Central memory CD4-positive, alpha-beta T cell (primary cell): ENCODE results near the gene TRAPPC14.
"Not testable (repeated sequence)": the region's sequence is repeated elsewhere in the genome, so short reads cannot be mapped to it uniquely, and the experiment has no call there.

Experiments
- DNase-seq: peaks from one replicate; pipeline ENCODE4 v3.0.0; 2022

The TRAPPC14 gene

GRCh38 chr7:100153708-100154535 lies 4.6 kb downstream of the TRAPPC14 start:
- DNase-seq: no peak

DNA sequence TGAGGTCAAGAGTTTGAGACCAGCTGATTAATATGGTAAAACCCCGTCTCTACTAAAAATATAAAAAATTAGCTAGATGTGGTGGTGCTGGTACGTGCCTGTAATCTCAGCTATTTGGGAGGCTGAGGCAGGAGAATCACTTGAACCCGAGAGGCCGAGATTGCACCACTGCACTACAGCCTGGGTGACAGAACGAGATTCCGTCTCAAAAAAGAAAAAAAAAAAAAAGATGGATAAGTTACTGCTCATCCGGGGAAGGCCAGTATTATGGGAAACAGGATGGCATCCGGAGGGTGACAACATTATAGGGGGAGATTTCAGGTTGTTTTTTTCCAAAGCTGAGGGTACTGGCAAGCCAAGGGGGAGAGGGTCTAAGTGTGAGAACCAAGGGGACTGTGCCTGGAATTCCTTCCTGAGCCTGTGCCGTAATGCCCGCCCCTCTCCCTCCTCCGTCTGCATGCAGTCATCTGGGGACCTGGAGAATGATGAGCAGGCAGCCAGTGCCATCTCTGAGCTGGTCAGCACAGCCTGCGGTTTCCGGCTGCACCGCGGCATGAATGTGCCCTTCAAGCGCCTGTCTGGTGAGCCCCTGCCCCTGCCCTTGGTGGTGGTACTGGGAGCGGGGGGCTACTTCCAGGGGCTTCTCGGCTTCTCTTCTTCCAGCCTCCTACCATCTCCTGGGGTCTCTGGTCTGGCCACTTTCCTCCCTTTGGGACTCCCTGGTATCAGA lies 5.4 kb downstream of the TRAPPC14 start:
- DNase-seq: no peak

DNA sequence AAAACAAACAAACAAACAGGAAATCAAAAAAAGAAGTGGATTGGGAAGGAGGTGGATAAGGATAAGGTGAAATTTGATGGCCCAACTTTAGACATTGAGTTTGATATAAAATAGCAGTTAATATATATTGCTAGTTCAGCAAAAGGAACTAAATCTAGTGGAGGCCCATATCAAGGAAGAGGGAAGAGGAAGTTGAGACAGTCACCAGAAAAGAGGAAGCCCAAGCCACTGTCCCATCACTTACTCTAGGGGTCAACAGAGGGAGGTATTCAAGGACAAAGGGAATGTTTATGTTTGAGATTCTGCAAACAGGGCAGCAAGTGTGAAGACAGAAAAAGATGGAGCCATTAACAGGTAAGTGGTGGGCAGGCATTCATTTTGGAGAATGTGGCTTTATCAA lies 6.1 kb downstream of the TRAPPC14 start:
- DNase-seq: no peak

GRCh38 chr7:100148559-100149328 lies 9.8 kb downstream of the TRAPPC14 start, which contains the start of gene LAMTOR4:
TSS of gene LAMTOR4 (plus strand) at chr7:100148918. CDS start at chr7:100148973, 55 bp downstream.
- peak; percentile 99 for DNase-seq

GRCh38 chr7:100148225-100148558 lies 10.3 kb downstream of the TRAPPC14 start:
- DNase-seq: no peak

DNA sequence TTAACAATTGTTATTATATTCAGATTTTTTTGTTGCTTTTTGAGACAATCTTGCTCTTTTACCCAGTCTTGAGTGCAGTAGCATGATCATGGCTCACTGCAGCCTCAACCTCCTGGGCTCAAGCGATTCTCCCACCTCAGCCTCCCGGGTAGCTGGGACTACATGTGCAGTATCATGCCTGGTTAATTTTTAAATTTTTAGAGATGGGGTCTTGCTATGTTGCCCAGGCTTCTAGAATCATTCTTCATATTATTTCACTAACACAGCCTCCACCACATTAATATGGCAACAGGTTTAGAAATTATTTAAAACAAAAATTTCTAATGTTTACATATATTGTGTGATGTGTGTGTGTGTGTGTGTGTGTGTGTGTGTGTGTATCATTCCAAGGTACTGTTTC lies 11.2 kb downstream of the TRAPPC14 start:
- no peak for DNase-seq

- DNase-seq: not testable (repeated sequence)
Observed at GRCh38 chr7:100146350-100146749, 12.2 kb downstream of the TRAPPC14 start.

DNA sequence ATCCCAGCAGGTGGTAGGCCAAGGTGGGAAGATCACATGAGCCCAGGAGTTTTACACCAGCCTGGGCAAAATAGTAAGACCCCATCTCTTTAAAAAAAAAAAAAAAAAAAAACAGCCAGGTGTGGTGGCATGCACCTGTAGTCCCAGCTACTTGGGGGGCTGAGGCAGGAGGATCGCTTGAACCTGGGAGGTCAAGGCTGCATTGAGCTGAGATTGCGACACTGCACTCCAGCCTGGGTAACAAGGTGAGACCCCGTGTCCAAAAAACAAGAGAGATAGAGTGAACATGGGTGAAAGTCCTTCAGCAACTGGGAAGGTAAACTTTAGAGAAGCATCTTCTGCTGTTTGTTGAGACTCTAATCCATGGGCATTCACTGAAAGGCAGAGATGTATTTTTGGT lies 16.1 kb downstream of the TRAPPC14 start:
- DNase-seq: no peak

GRCh38 chr7:100141555-100141949 lies 17.0 kb downstream of the TRAPPC14 start:
- DNase-seq: no peak

- no peak for DNase-seq
Observed at GRCh38 chr7:100137851-100138760, 20.4 kb downstream of the TRAPPC14 start.

DNA sequence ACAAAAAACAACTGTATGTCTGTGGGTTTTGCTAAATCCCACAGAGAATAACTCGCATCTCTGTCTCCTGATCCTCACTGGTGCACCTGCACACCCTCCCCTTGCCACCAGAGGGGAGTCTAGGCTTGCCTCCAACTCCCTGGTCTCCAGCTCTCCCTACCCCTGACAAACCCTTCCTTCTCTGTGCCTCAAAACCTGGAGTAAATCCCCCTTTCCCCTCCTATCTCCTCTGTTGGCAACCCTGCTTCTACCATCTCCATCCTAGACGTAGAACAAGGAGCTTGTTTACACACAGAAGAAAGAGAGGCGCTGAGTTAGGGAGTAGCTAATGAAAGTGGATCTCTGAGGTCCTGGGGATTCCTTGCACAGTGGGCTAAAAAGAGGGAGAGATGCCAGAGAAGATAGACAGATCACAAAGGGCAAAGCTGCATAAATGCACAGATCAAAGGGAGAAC lies 25.8 kb downstream of the TRAPPC14 start:
- DNase-seq: peak; percentile 57

DNA sequence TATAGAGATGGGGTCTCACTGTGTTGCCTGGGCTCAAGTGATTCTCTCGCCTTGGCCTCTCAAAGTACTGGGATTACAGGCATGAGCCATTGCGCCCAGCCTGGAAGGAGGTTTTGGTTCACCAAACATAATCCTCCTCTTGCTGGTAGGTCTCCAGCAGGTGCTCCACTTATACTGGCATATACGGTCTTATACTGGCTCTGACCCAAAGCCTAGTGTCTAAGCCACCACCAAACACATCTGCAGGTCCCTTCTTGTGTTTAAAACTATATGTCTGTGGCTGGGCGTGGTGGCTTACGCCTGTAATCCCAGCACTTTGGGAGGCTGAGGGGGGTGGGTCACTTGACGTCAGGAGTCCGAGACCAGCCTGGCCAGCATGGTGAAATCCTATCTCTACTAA lies 26.4 kb downstream of the TRAPPC14 start:
- DNase-seq: no peak

GRCh38 chr7:100130608-100131453 lies 27.7 kb downstream of the TRAPPC14 start:
- peak; percentile 74 for DNase-seq

- DNase-seq: not testable (repeated sequence)
Observed at GRCh38 chr7:100130220-100130607, 28.3 kb downstream of the TRAPPC14 start.

- no peak for DNase-seq
Observed at GRCh38 chr7:100128637-100128963, 29.9 kb downstream of the TRAPPC14 start.

GRCh38 chr7:100127866-100128636 lies 30.5 kb downstream of the TRAPPC14 start:
- DNase-seq: no peak

GRCh38 chr7:100126931-100127865 lies 31.3 kb downstream of the TRAPPC14 start, which contains the start of gene MBLAC1:
TSS of gene MBLAC1 (plus strand) at chr7:100126967. CDS start at chr7:100127396, 429 bp downstream.
- DNase-seq: peak; percentile 90

DNA sequence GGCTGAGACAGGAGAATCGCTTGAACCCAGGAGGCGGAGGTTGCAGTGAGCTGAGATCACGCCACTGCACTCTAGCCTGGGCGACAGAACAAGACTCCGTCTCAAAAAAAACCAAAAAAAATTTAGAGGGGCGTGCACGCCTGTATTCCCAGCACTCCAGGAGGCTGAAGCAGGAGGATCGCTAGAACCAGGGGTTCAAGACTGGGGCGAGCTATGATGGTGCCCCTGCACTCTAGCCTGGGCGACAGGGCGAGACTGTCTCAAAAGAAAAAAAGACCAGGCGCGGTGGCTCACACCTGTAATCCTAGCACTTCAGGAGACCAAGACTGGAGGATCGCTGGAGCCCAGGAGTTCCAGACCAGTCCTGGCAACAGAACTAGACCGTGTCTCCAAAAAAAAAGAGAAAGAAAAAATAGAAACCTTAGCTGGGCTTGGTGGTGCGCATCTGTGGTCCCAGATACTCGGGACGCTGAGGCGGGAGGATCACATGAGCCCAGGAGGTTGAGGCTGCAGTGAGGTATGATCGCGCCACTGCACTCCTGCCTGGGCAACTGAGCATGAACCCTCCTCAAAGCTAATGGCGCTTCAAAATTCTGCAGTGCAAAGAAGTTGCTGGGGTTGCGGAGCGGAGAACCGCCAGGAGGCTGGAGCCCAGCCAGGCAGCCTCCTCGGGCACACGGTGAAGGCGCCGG lies 32.1 kb downstream of the TRAPPC14 start:
- DNase-seq: no peak
